HG03439 (cell line): ENCODE results near the gene ANKFY1.

Experiments used
- ATAC-seq: cut with Tn5 transposase; IDR thresholded peaks from one replicate; pipeline ENCODE4 v1.9.1; 2021; ENCODE audit warnings: mild to moderate bottlenecking, moderate library complexity; ENCODE audit not compliant: unreplicated experiment

The ANKFY1 gene

GRCh38 chr17:4125552-4125951, 138.2 kb downstream of the ANKFY1 start:
- ATAC-seq = no peak

DNA sequence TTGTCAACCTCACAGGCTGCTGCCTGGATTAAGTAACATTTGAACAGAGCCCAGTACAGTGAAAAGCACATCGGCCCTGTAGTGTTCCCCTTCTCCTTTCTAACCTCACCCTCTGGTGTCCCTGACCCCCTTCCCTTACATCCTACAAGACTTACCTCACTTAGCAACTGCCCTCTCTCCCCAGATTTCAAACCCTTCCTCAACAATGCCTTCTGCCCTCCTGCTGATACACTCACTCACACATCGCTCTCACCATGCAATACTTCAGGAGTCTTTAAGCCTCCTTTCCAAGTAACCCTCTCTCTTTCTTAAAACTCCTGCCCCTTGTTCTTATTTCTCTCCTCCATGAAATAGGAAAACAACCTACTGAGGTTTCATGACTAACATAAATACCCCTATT, 138.8 kb downstream of the ANKFY1 start:
- no peak for ATAC-seq

- no peak for ATAC-seq
Measured at GRCh38 chr17:4120332-4120731, 143.4 kb downstream of the ANKFY1 start.

GRCh38 chr17:4119299-4119698, 144.5 kb downstream of the ANKFY1 start:
- no peak for ATAC-seq

DNA sequence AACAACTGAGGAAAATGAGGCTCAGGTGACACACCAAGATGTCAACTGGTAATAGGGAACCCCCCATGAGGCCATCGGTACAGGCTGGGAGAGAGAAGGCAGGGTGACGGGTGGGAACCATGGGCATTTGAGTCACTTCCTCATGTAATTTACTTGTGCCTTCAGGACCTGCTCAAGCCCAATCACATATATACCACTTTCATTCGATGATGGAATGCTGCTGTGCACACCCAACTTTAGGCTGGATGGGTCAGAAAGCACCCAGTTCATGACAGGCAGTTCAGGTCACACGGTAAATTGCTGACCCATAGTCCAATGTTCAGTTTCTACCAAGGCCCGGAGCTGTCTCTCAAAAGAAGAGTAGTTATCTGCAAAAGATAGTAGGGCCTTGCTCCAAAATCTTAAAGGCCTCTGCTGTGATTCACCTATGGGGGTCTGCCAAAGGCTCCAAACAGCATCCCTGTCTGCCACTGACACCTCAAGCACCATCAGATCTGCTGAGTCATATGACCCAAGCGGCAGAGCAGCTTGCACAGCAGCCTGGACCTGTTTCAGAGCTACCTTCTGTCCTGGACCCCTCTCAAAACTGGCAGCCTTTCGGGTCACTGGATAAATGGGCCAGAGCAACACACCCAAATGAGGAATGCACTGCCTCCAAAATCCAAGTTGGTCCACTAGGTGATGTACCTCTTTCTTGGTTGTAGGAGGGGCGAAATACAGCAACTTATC, 145.6 kb downstream of the ANKFY1 start:
- ATAC-seq = no peak

DNA sequence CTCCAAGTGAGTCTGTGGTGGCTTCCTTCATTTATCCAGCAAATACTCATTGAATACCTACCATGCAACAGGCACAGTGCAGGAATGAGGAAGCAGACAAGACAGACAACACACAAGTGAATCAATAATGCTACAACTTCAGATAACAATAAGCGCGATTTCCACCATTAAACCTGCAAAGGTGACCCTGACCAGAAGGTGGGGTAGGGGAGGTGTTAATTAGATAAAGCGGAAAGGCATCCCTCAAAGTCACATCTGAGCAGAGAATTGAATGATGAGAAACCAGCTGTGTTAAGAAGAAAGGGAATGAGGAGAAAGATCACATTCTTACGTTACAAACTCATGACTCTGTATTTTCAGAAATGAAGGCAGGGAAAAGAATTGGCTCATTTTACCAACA, 147.3 kb downstream of the ANKFY1 start:
- no peak for ATAC-seq
